Germinal center (tissue), 1 donor: ENCODE measurements around the gene NAALADL2.
"Not testable (repeated sequence)": the region's sequence is repeated elsewhere in the genome, so short reads cannot be mapped to it uniquely, and the experiment has no call there.

Experiments
- DNase-seq: peaks from one replicate; pipeline ENCODE4 v3.0.0; 2012; ENCODE audit warnings: mixed read lengths, low spot score

NAALADL2 gene

GRCh38 chr3:175764722-175765121 lies 905.6 kb downstream of the NAALADL2 start:
- DNase-seq, result no peak

- DNase-seq, result no peak
Measured at GRCh38 chr3:175770426-175770825, 911.3 kb downstream of the NAALADL2 start.

- no peak for DNase-seq
Measured at GRCh38 chr3:175777495-175777894, 918.4 kb downstream of the NAALADL2 start.

GRCh38 chr3:175777965-175778364 lies 918.8 kb downstream of the NAALADL2 start:
- no peak for DNase-seq

- DNase-seq, result no peak
Measured at GRCh38 chr3:175778994-175779393, 919.9 kb downstream of the NAALADL2 start.

- DNase-seq, result not testable (repeated sequence)
Measured at GRCh38 chr3:175787109-175787508, 928.0 kb downstream of the NAALADL2 start.

- no peak for DNase-seq
Measured at GRCh38 chr3:175792245-175792644, 933.1 kb downstream of the NAALADL2 start.

- DNase-seq, result no peak
Measured at GRCh38 chr3:175798326-175798725, 939.2 kb downstream of the NAALADL2 start.

GRCh38 chr3:175805825-175806224 lies 946.7 kb downstream of the NAALADL2 start:
- no peak for DNase-seq

GRCh38 chr3:175807175-175807574 lies 948.0 kb downstream of the NAALADL2 start:
- no peak for DNase-seq

GRCh38 chr3:175818811-175819464 lies 959.8 kb downstream of the NAALADL2 start:
- DNase-seq, result no peak

- not testable (repeated sequence) for DNase-seq
Measured at GRCh38 chr3:175822766-175823491, 963.8 kb downstream of the NAALADL2 start.

GRCh38 chr3:175825016-175825580 lies 966.0 kb downstream of the NAALADL2 start:
- not testable (repeated sequence) for DNase-seq

- DNase-seq, result no peak
Measured at GRCh38 chr3:175826759-175827158, 967.6 kb downstream of the NAALADL2 start.

- not testable (repeated sequence) for DNase-seq
Measured at GRCh38 chr3:175829809-175830208, 970.7 kb downstream of the NAALADL2 start.

GRCh38 chr3:175835763-175836162 lies 976.6 kb downstream of the NAALADL2 start:
- not testable (repeated sequence) for DNase-seq

- DNase-seq, result no peak
Measured at GRCh38 chr3:175836617-175837016, 977.5 kb downstream of the NAALADL2 start.

- DNase-seq, result no peak
Measured at GRCh38 chr3:175837962-175838361, 978.8 kb downstream of the NAALADL2 start.

- DNase-seq, result no peak
Measured at GRCh38 chr3:175839366-175840005, 980.4 kb downstream of the NAALADL2 start.

GRCh38 chr3:175851541-175851940 lies 992.4 kb downstream of the NAALADL2 start:
- DNase-seq, result no peak

GRCh38 chr3:175852560-175852959 lies 993.4 kb downstream of the NAALADL2 start:
- DNase-seq, result no peak

- DNase-seq, result no peak
Measured at GRCh38 chr3:175857666-175858270, 998.6 kb downstream of the NAALADL2 start.
